ENCODE data around the gene DDX6. TPM values are rescaled to one million over a fixed set of nuclear protein-coding genes. Genes with fewer than 3 reads are reported as not detected.
"Not testable (repeated sequence)": the region's sequence is repeated elsewhere in the genome, so short reads cannot be mapped to it uniquely, and the experiment has no call there.

The DDX6 gene
- polyA plus RNA-seq, 1 experiment, result 81.8 TPM

DNA sequence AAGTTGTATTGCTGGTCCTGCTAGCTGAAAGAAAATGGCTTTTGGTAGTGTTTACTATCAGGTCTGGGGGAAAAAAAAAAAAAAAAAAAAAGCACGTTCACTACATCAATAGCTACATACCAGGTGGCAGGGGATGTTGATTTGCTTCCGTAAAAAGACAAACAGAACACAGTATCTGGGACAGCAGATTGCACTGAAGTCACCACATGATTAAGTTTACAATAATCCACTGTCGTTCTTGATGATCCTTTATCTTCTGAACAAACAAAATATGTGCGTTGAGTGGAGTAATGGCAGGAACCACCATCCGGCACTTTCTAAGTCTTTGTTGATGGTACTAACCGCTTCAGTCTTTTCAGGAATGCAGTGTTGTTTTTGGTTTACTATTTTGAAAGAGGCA lies 48.7 kb downstream of the DDX6 start:
- Histone ChIP-seq H3K4me3 (ENCODE audit: low read depth, low read length) (no peak overlapping the region), H3K27me3 (ENCODE audit: control insufficient read depth, insufficient read depth, low read length) (peaks cover 2% of the 10 kb centered on the region), H3K27ac (ENCODE audit: low read depth, low read length) (no peak overlapping the region), H3K9me3 (ENCODE audit: control insufficient read depth, insufficient read depth, low read length) (no peaks in the 10 kb centered on the region)
- ChIA-PET POLR2A (no interaction called here), CTCF (interaction anchor here (0.7 kb wide), 1 partner anchor 455 kb away, joined by 9 read pairs; no protein-coding TSS in a partner anchor)
- DNase-seq (ENCODE audit: low read depth, low spot score), result no peak
- TF ChIP-seq, protein P1, sequence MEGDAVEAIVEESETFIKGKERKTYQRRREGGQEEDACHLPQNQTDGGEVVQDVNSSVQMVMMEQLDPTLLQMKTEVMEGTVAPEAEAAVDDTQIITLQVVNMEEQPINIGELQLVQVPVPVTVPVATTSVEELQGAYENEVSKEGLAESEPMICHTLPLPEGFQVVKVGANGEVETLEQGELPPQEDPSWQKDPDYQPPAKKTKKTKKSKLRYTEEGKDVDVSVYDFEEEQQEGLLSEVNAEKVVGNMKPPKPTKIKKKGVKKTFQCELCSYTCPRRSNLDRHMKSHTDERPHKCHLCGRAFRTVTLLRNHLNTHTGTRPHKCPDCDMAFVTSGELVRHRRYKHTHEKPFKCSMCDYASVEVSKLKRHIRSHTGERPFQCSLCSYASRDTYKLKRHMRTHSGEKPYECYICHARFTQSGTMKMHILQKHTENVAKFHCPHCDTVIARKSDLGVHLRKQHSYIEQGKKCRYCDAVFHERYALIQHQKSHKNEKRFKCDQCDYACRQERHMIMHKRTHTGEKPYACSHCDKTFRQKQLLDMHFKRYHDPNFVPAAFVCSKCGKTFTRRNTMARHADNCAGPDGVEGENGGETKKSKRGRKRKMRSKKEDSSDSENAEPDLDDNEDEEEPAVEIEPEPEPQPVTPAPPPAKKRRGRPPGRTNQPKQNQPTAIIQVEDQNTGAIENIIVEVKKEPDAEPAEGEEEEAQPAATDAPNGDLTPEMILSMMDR (IDR thresholded peaks at IDR 0.05; ENCODE audit: low read depth, low read length), result no peak

GRCh38 chr11:118740892-118741291 lies 50.1 kb downstream of the DDX6 start:
- H3K27ac ChIP-seq (ENCODE audit: low read depth, low read length), result no peak overlapping the region
- no peak for DNase-seq (ENCODE audit: low read depth, low spot score)
- POLR2A ChIA-PET, result no interaction called here

DNA sequence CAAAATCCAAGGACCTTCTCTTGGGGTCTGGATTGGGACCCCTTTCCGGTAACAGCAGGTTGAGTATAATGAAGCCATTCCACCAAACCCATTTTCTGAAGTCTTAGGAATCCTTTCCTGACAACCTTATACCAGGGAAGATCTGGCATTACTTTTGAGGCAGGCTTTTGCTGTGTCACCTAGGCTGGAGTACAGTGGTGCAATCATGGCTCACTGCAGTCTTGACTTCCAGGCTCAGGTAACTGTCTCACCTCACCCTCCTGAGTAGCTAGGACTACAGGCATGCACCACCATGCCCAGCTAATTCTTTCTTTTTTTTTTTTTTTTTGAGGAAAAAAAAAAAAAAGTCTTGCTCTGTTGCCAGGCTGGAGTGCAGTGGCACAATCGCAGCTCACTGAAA lies 55.8 kb downstream of the DDX6 start:
- TF ChIP-seq, protein P1 (IDR thresholded peaks at IDR 0.05; ENCODE audit: low read depth, low read length), result no peak
- POLR2A ChIA-PET, result interaction anchor here (0.7 kb wide), 2 partner anchors 20 to 35 kb away, joined by 3 to 11 read pairs; no protein-coding TSS in a partner anchor

More at GRCh38 chr11:118740892-118741291, 50.1 kb downstream of the DDX6 start:
- CTCF ChIA-PET, result no interaction called here
- Histone ChIP-seq H3K4me3 (ENCODE audit: low read depth, low read length) (no peak overlapping the region), H3K27me3 (ENCODE audit: control insufficient read depth, insufficient read depth, low read length) (peaks cover 2% of the 10 kb centered on the region), H3K9me3 (ENCODE audit: control insufficient read depth, insufficient read depth, low read length) (no peaks in the 10 kb centered on the region)
- TF ChIP-seq, protein P1 (IDR thresholded peaks at IDR 0.05; ENCODE audit: low read depth, low read length), result no peak

GRCh38 chr11:118734031-118734430 lies 56.9 kb downstream of the DDX6 start:
- Histone ChIP-seq H3K27ac (ENCODE audit: low read depth, low read length) (no peak overlapping the region), H3K27me3 (ENCODE audit: control insufficient read depth, insufficient read depth, low read length) (peaks cover 9% of the 10 kb centered on the region), H3K9me3 (ENCODE audit: control insufficient read depth, insufficient read depth, low read length) (no peaks in the 10 kb centered on the region; the same call in 1 of the 2 replicates), H3K4me3 (ENCODE audit: low read depth, low read length) (no peak overlapping the region)
- ChIA-PET CTCF (no interaction called here), POLR2A (no interaction called here)
- TF ChIP-seq, protein P1 (IDR thresholded peaks at IDR 0.05; ENCODE audit: low read depth, low read length), result no peak
- no peak for DNase-seq (ENCODE audit: low read depth, low spot score)

More for the DNA sequence above, 55.8 kb downstream of the DDX6 start:
- Histone ChIP-seq H3K4me3 (ENCODE audit: low read depth, low read length) (no peak overlapping the region), H3K27me3 (ENCODE audit: control insufficient read depth, insufficient read depth, low read length) (peaks cover 7% of the 10 kb centered on the region), H3K27ac (ENCODE audit: low read depth, low read length) (no peak overlapping the region), H3K9me3 (ENCODE audit: control insufficient read depth, insufficient read depth, low read length) (no peaks in the 10 kb centered on the region; the same call in 1 of the 2 replicates)
- no peak for DNase-seq (ENCODE audit: low read depth, low spot score)
- CTCF ChIA-PET, result no interaction called here

- CTCF ChIA-PET; DNase-seq (ENCODE audit: low read depth, low spot score); POLR2A ChIA-PET; H3K27ac ChIP-seq (ENCODE audit: low read depth, low read length); H3K9me3 ChIP-seq (ENCODE audit: control insufficient read depth, insufficient read depth, low read length); H3K27me3 ChIP-seq (ENCODE audit: control insufficient read depth, insufficient read depth, low read length); H3K4me3 ChIP-seq (ENCODE audit: low read depth, low read length): not testable (repeated sequence)
Observed at GRCh38 chr11:118729753-118730152, 61.2 kb downstream of the DDX6 start.

- H3K27me3 ChIP-seq (ENCODE audit: control insufficient read depth, insufficient read depth, low read length); CTCF ChIA-PET; DNase-seq (ENCODE audit: low read depth, low spot score); H3K4me3 ChIP-seq (ENCODE audit: low read depth, low read length); H3K9me3 ChIP-seq (ENCODE audit: control insufficient read depth, insufficient read depth, low read length); H3K27ac ChIP-seq (ENCODE audit: low read depth, low read length); POLR2A ChIA-PET: not testable (repeated sequence)
Observed at GRCh38 chr11:118728112-118728511, 62.9 kb downstream of the DDX6 start.

GRCh38 chr11:118727721-118728066 lies 63.3 kb downstream of the DDX6 start:
- DNase-seq (ENCODE audit: low read depth, low spot score); H3K27me3 ChIP-seq (ENCODE audit: control insufficient read depth, insufficient read depth, low read length); H3K9me3 ChIP-seq (ENCODE audit: control insufficient read depth, insufficient read depth, low read length); H3K27ac ChIP-seq (ENCODE audit: low read depth, low read length); POLR2A ChIA-PET; H3K4me3 ChIP-seq (ENCODE audit: low read depth, low read length); CTCF ChIA-PET: not testable (repeated sequence)

- POLR2A ChIA-PET; H3K9me3 ChIP-seq (ENCODE audit: control insufficient read depth, insufficient read depth, low read length); CTCF ChIA-PET; H3K27ac ChIP-seq (ENCODE audit: low read depth, low read length); H3K27me3 ChIP-seq (ENCODE audit: control insufficient read depth, insufficient read depth, low read length); H3K4me3 ChIP-seq (ENCODE audit: low read depth, low read length); DNase-seq (ENCODE audit: low read depth, low spot score): not testable (repeated sequence)
Observed at GRCh38 chr11:118727001-118727720, 63.8 kb downstream of the DDX6 start.
